GM19035 (cell line): ENCODE data around the gene RNU1-1.
"Not testable (repeated sequence)": the region's sequence is repeated elsewhere in the genome, so short reads cannot be mapped to it uniquely, and the experiment has no call there.

ENCODE experiments used
- ATAC-seq: cut with Tn5 transposase; IDR thresholded peaks from one replicate; pipeline ENCODE4 v1.9.1; 2021; ENCODE audit not compliant: unreplicated experiment

Gene RNU1-1

DNA sequence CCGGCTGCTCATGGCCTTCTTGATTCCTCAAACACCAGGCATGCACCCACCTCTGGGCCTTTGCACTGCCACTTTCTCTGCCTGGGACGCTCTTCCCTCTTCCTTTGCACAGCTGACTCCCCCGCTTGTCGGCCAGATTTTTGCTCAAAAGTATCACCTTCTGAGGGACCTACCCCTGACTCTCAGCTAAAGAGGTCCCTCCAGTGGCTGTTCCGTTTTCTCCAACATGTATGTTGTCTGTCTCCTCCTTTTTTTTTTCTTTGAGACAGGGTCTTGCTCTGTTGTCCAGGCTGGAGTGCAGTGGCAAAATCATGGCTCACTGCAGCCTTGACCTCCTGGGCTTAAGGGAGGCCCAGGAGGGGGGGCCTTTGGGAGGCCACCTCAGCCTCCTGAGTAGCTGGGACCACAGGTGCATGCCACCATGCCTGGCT, 16.6 kb downstream of the RNU1-1 start:
- not testable (repeated sequence) for ATAC-seq

DNA sequence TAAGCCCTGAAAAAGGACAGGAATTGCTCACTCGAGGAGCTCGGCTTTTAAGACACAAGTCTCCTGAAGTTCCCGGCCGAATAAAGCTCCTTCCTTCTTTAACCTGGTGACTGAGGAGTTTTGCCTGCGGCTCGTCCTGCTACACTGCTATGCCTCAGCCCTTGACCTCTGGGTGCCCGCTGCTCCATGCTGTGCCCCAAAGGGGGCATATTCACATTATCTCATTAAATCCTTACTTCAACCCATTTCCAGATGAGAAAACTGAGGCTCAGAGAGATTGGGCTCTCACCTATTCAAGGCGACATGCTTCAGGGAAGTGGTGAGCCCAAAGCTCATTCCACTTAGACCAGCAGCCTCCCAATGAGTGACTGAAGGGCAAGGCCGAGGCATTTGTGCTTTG, 20.4 kb downstream of the RNU1-1 start:
- not testable (repeated sequence) for ATAC-seq

DNA sequence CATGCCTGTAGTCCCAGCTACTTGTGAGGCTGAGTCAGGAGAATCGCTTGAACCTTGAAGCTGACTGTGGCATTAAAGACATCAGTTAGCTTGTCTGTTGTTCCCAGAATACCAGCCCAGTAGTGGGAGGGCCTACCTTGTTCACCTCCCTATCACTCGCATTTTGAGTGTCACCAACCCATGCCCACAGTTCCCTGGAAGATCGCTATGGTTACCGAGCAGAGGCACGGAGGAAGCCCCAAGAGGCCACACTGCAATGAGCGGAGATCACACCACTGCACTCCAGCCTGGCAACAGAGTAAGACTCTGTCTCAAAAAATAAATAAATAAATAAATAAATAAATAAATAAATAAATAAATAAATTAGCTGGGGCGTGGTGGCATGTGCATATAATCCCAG, 21.1 kb downstream of the RNU1-1 start:
- ATAC-seq: not testable (repeated sequence)

DNA sequence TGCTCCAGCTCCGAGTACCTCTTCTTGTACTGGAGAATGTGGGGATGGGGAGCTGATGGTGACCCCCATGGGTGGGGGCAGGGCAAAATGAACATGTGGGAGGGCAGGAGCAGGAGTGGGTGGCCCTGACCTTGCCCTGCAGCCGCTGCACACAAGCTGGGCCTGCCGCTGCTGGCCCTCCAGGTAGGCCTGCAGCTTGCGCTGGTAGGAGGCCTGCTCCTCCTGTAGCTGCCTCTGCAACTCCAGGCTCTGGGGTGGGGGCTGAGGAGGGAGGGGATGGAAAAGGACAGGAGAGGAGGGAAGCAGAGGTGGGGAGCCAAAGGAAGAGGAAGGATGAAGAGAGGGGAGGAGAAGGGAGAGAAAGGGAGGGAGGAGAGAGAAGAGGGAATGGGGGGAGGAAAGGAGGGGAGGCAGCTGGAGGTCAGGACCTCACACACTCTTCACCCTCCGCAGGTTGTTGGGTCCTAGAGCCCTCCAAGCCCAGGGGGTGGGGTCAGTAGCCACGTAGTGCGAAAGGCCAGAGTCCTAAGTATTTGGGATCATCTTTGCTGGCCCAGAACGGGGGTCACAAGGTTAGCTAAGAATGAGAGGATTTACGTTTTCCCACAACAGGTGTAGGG, 22.9 kb downstream of the RNU1-1 start:
- no peak for ATAC-seq

DNA sequence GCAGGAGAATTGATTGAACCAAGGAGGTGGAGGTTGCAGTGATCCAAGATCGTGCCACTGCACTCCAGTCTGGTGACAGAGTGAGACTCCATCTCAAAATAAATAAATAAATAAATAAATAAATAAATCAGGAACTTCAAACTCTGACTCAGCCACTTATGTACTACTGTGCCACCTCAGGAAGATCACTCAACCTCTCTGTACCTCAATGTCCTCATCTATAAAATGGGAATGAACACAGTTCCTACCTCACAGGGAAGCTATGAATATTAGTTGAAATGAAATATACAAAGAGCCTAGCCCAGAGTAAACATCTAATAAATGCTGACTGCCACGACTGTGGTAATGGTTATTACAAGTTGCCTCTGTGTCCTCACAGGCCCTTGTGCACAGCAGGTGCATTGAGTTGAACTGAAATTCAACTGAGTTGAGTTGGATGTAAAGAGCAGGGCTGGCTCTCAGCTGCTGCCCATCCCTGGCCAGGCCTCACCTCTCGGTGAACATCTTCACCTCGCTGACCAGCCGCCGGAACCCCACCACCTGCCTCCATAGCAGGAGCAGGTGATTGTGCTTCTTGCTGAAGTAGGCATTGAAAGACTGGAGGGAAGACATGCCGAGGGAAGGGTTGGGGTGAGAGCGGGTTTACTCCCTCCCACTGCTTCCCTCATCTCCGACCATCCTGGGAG, 24.7 kb downstream of the RNU1-1 start:
- ATAC-seq: not testable (repeated sequence)

DNA sequence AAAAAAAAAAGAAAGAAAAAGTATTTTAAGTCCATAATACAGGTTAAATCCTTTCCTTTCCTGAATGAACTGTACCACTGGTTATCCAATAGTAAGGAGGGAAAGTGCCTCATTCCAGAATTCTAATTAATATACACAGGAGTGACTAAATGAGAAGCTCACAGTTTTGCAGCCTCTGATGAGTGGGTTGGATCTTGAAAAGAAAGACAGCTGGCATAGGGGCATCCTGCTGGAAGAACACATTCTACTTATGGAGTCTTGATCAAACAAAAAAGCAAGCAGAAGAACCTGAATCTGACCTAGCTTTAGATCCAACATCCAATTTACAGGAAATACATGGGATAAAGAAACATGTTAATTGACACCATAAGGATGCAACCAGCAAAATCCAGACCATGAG, 27.1 kb downstream of the RNU1-1 start:
- ATAC-seq: not testable (repeated sequence)

DNA sequence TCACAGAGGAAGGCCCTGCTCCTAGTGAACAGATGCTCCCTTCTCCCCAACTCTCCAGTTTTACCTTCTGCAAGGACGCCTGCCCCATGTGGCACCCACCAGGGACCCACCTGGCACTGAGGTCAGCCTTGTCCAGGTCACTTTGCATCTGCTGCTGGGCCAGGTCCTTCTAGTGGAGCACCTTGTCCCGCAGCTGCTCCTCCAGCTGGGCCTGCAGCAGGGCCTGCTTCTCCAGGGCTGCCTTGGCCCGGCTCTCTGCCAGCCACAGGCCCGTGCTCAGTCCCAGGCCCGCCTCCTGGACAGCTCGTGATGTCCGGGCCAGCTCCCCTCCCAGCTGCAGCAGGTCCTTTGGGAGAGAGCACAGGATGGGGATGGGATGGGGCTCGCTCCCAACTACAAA, 27.8 kb downstream of the RNU1-1 start:
- ATAC-seq: not testable (repeated sequence)

DNA sequence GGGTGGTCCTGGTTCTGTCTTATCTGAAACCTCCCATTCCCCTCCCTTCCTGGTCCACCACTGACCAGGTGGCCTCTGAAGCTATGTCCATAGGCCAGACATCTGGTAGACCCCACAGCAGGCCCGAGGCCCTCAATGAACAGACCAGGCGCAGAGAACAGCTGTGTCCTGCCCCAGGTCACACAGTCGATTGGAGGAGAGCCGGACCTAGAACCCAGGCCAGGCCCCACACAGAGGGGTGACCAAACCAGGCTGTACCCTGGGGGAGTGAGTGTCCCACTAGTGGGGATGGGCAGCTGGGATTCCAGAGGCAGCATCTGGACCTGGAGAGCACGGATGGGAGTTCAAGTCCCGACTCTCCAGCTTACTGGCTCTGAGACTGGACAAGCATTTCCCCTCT, 29.2 kb downstream of the RNU1-1 start:
- no peak for ATAC-seq

DNA sequence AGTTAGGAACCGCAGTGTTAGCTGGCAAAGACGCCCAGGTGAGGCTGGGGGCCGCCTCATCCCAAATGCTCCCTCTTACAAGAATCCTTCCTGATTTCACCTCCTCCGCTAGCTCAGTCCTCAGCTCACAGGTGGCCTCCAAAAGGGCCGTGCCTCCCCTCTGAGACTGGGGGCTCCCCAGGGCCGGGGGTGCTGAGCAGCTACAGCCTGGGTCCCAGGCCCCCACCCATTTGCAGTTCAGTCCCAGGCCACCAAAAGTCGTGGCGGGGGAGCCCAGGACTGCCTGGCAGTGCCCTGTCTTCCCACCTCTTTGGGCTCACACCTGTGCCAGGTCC, 29.6 kb downstream of the RNU1-1 start:
- ATAC-seq: no peak

DNA sequence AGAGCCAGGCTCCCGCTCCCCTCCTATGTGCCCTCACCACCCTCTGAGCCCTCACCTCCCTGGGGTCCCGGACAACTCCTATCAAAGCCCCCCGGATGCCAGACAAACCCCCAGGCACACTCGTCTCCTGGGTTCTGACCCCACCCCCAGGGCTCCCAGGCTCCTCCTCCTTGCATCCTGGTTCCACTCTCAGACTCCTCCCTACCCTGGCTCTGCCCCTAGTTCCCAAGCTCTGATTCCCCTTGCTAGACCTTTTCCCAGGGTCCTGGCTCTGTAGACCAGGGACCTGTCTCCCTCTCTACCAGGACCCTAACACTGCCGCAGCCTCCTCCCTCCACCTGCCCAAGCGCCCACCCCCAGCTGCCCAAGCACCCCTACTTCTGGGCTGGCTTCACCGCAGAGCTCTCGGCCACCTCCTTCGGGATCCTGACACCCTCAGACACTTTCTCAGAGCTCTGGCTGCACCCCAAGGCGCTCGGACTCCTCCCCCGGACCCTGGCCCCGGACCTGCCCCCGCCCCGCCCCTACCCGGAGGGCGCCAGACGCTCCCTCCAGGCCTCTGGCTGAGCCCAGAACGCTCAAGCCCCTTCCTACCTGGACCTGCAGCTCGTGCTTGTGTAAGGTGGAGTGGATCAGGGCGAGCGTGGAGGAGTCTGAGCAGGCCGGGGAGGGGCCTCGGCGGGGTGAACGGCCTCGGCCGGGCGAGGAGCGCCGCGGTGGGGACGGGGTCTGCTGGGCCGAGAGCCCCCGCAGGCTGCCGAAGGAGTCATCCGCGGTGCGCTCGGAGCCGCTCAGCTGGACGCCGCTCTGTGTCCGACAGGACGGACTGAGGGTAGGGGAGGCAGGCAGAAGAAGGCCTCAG, 30.2 kb downstream of the RNU1-1 start:
- not testable (repeated sequence) for ATAC-seq

DNA sequence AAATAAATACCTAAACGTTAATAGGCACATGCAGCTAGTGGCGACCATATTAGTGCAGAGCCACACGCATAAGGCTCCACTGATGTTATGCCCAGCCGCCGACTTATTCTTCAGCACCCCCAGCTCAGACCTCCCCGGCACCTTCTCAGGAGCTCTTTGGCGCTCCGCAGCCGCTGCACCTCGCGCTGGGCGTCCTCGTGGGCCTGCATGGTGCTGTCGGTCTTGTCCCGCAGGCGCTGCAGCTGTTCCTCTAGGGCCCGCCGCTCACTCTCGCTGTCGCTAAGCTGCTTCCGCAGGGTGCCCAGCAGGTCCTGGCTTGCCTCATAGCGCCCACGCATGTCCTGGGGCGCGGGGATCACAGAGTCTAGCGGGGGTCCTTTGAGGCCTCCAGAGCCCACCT, 30.9 kb downstream of the RNU1-1 start:
- not testable (repeated sequence) for ATAC-seq

DNA sequence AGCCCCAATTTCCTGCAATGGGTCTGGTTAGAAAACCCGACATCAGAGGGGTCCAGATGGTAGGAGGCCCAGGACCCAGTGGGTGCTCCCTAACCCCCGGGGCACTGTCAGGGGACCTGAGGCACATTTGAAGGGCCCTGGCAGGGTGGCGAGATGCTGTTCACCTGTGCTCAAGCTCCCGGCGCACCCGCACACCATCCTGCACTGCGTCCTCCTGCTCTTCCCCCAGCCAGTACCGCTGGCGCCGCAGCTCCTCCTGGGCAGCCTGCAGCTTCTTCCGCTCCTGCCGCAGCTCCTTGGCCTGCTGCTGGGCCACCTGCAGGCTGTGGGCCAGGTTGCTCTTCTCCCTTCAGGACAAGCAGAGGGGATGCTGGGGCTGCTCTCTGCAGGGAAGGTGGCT, 36.0 kb downstream of the RNU1-1 start:
- ATAC-seq: no peak

DNA sequence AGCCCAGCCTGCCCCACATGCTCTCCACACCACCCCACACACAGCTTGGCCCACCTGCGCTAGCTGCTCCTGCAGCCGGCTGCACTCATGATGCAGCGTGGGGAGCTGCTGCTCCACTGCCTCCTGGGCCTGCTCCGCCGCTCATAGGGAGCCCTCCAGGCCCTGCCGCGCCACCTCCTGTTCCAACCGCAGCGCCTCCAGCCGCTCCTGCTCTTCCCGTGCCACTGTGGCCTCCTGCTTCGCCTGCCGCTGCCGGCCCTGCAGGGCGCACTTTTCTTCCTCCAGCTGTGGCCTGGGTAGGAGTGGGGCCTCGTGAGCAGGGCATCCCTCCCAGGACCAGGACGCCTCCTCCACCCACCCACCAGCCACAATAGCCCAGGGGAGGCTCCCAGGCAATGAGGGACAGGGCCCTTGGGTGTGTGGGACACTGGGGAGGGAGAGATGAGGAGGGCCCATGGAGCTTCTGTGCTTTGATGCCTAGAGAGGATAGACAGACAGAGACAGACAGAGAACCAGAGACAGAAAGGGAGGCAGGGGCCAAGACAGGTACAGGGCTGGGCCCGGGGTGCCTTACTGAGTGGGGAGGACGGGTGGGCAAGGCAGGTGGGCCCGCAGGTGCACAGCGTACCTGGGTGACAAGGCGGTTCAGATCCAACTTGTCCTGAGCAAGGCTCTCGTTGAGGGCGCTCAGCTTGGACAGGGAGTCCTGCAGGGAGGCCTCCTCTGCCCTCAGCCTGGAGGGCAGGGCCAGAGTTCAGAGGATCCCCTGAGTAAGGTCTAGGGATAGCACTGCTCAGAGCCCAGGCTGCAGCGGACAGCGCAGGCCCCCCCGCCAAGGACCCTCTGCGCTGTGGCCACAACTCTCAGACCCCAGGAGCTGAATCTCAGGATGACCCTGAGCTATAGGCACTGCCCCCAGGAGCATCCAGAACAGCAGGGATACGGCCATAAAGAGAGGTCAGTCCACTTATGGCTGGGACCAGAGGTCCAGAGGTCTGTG, 38.0 kb downstream of the RNU1-1 start:
- ATAC-seq: not testable (repeated sequence)

DNA sequence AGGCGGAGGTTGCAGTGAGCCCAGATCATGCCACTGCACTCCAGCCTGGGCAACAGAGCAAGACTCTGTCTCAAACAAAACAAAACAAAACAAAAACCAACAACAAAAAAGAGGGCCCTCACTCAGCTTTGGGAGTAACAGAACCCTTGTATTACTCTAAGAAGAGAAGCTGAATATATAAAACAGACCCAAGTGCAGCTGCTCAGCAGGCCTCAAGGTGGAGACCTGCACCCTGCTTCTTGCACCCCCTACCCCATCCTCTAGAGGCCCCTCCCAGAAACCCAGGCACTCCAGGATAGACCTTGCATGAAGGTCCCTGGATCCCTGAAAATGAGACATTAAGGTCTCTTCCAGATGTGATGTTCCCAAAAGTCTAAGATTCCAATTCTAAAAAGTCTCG, 39.2 kb downstream of the RNU1-1 start:
- not testable (repeated sequence) for ATAC-seq

DNA sequence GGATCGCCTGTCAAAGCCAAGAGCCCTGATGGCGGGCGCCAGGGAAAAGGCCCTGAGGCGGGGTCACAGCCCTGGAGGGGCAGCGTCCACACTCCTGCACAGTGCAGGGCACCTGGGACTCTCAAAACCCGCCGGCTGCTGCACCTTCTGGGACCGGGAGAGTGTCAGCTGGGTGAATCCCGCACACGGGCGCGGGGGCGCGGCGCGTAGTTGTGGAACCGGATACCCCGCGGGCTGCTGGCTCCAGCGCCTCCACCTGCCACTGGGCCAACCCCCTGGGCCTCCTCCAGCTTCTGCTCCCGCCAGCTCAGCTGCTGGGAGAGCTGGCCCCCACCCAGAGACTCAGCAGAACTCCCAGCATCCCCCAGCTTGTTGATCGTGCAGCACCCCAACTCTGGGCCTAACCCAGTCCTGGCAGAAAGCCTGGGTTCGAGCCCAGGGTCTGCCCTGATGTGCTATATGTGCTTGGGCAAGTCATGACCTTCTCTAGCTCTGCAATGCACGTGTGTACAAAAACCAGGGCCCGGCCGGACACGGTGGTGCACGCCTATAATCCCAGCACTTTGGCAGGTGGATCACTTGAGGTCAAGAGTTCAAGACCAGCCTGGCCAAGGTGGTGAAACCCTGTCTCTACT, 39.8 kb downstream of the RNU1-1 start:
- no peak for ATAC-seq

DNA sequence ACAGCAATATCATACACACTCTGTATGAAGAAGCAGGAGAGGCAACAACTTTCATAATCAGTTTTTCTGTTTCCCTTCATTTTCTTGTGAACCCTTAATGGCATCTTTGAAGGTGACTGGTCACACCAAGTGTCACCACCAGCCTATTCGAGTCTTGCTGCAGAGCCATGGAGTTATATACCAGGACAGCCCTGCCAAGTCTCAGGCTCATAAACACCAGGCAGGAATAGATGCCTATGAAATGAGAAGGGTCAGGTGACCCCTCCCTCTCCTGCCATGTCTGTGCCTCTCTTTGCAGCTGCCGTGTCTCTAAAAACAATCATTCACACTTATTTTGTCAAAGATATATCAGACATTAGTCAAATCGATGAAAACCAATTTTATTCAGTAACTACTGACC, 45.5 kb downstream of the RNU1-1 start:
- ATAC-seq: no peak

DNA sequence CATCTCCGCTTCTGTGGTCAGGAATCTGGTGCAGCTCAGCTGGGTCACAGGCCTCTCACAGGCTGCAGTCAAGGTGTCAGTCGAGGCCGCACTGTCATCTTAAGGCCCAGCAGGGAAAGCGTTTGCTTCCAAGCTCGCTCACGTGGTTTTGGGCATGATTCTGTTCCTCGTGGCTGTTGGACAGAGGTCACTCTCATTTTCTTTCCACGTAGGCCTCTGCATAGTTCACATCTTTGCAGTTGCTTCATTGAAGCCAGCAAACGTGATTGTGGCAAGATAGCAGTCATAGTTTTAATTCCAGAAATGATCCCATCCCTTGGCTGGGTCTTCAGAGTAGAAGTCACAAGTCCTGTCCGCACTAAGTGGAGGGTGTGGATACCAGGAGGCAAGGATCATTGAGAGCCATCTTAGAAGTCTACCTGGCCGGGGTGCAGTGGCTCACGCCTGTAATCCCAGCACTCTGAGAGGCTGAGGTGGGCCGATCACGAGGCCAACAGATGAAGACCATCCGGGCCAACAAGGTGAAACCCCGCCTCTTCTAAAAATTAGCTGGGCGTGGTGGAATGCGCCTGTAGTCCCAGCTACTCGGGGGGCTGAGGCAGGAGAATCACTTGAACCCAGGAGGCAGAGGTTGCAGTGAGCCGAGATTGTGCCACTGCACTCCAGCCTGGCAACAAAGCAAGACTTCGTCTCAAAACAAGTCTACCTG, 49.0 kb downstream of the RNU1-1 start:
- ATAC-seq: no peak
